HepG2 (cell line): ENCODE results near the gene PHF21B. TPM values are rescaled to one million over a fixed set of nuclear protein-coding genes. Genes with fewer than 3 reads are reported as not detected.
"Not testable (repeated sequence)": the region's sequence is repeated elsewhere in the genome, so short reads cannot be mapped to it uniquely, and the experiment has no call there.

Experiments used
- ATAC-seq: fragments of 200-7000 bp; cut with Tn5 transposase; 3 replicates; pipeline ENCODE4 v1.9.1; 2020; ENCODE audit warnings: mild to moderate bottlenecking, moderate library complexity
- BruUV-seq: library from RNA; stranded (reverse); fragments of 400-500 nt; replicated peaks from 2 replicates; lab custom pipeline; 2021; lab: Mats Ljungman, UMichigan
- CTCF ChIA-PET: fragments of 300-600 bp; formaldehyde crosslinking; extraction: SDS; loops from one replicate; lab custom pipeline; 2021; ENCODE audit warnings: low total read pairs, inconsistent platforms, low intra/inter-chr PET ratio; lab: Yijun Ruan, JAX
- POLR2A ChIA-PET: fragments of 350-600 bp; sonication (Branson Sonifier 250); formaldehyde crosslinking; loops from one replicate; lab custom pipeline; 2020; ENCODE audit warnings: antibody characterized with exemption, inconsistent platforms; lab: Yijun Ruan, JAX
- DNase-seq: peaks from one replicate; pipeline ENCODE4 v3.0.0-alpha.2; 2015; ENCODE audit warnings: low spot score
- FAIRE-seq: peaks from 3 replicates; lab custom pipeline; 2011; peaks lifted over from hg19 to GRCh38; lab: Jason Lieb, UNC
- H2AFZ ChIP-seq: one replicate; pipeline ENCODE4 v1.6.1; 2011; ENCODE audit warnings: low read length, inconsistent platforms
- H3K27ac ChIP-seq: fragments of 300-600 bp; 3 replicates; pipeline ENCODE4 v1.8.0; 2011; ENCODE audit warnings: mixed run types, mild to moderate bottlenecking, mixed read lengths, low read length, inconsistent platforms; ENCODE audit not compliant: insufficient read depth; ENCODE audit errors: extremely low read length
- H3K27me3 ChIP-seq, 2 experiments: fragments of 200-600 bp in 1 of 2; 2 replicates in 1 of 2; 3 replicates in 1 of 2; pipeline versions ENCODE4 v1.6.0 to v1.8.0; 2011; ENCODE audit warnings: low read length in 2 of 2, mild to moderate bottlenecking in 2 of 2, moderate library complexity in 2 of 2, inconsistent platforms in 1 of 2; ENCODE audit not compliant: insufficient read depth in 2 of 2, control insufficient read depth in 1 of 2
- H3K36me3 ChIP-seq, 2 experiments: fragments of 200-600 bp in 1 of 2; replicated peaks in 1 of 2; 2 replicates in 1 of 2; 3 replicates in 1 of 2; pipeline versions ENCODE4 v1.5.1 to v1.8.0; 2011; ENCODE audit warnings: low read length in 2 of 2, inconsistent platforms in 1 of 2; ENCODE audit not compliant: insufficient read depth in 2 of 2, control insufficient read depth in 1 of 2
- H3K4me1 ChIP-seq: 2 replicates; pipeline ENCODE4 v1.5.1; 2012; ENCODE audit warnings: low read length, inconsistent platforms; ENCODE audit not compliant: insufficient read depth
- H3K4me2 ChIP-seq: 2 replicates; pipeline ENCODE4 v1.6.0; 2011; ENCODE audit warnings: low read depth, low read length, inconsistent platforms
- H3K4me3 ChIP-seq, 3 experiments: fragments of 200-600 bp in 1 of 3; sonication (generic), shearing (Covaris generic) in 1 of 3; replicated peaks in 1 of 3; 2 replicates each; pipeline ENCODE4 v1.5.1; 2011 to 2016; ENCODE audit warnings: low read length in 3 of 3, inconsistent platforms in 2 of 3, low read depth in 2 of 3, mild to moderate bottlenecking in 2 of 3, control low read depth in 1 of 3, mixed read lengths in 1 of 3; ENCODE audit not compliant: insufficient read depth in 1 of 3
- H3K79me2 ChIP-seq: one replicate; pipeline ENCODE4 v1.6.1; 2011; ENCODE audit warnings: low read length, inconsistent platforms; ENCODE audit not compliant: insufficient read depth
- H3K9ac ChIP-seq: 2 replicates; pipeline ENCODE4 v1.6.0; 2011; ENCODE audit warnings: mild to moderate bottlenecking, low read depth, low read length, inconsistent platforms; ENCODE audit not compliant: insufficient read depth
- H3K9me3 ChIP-seq: 2 replicates; pipeline ENCODE4 v1.5.1; 2012; ENCODE audit warnings: mild to moderate bottlenecking, low read length
- H4K20me1 ChIP-seq: 2 replicates; pipeline ENCODE4 v1.6.0; 2011; ENCODE audit warnings: inconsistent platforms, mild to moderate bottlenecking, low read length, moderate library complexity; ENCODE audit not compliant: insufficient read depth
- DMAP1 ChIP-seq: IDR thresholded peaks from 2 replicates; pipeline ENCODE4 v1.6.1; 2016
- HNF1A ChIP-seq, 2 experiments: sonication (generic) in 1 of 2; formaldehyde crosslinking in 1 of 2; IDR thresholded peaks; 2 replicates each; pipeline versions ENCODE4 v1.4.0 to v1.6.1; 2016 to 2020; ENCODE audit warnings: borderline replicate concordance in 1 of 2, low read depth in 1 of 2, mild to moderate bottlenecking in 1 of 2, missing genetic modification reagents in 1 of 2
- MED13 ChIP-seq: sonication (generic); formaldehyde crosslinking; IDR thresholded peaks from 2 replicates; pipeline ENCODE4 v1.5.0; 2020; ENCODE audit warnings: missing genetic modification reagents
- SOX5 ChIP-seq: IDR thresholded peaks from 2 replicates; pipeline ENCODE4 v1.6.1; 2016; ENCODE audit warnings: borderline replicate concordance
- ZFAT ChIP-seq: sonication (generic); formaldehyde crosslinking; conservative IDR thresholded peaks from 2 replicates; pipeline ENCODE4 v1.8.1; 2023; ENCODE audit warnings: missing genetic modification reagents, inconsistent platforms
- ZNF30 ChIP-seq: sonication (generic); formaldehyde crosslinking; IDR thresholded peaks from 2 replicates; pipeline ENCODE4 v1.5.0; 2020; ENCODE audit warnings: mild to moderate bottlenecking, missing genetic modification reagents
- WGBS: methylation state at CpG from one replicate; pipeline ENCODE4 v1.1.6; 2017; ENCODE audit warnings: low lambda C conversion rate; 5-methylcytosine and 5-hydroxymethylcytosine counted together
- in situ Hi-C: cut with HindIII; loops from 2 replicates; pipeline ENCODE4 v1.10.0; 2017; ENCODE audit warnings: low pct_unique_long_range_greater_than_20kb; ENCODE audit not compliant: extremely low pct_ligation_motif_present
- intact Hi-C: fragments of 100-400 bp; cut with micrococcal nuclease; formaldehyde crosslinking; loops from one replicate; pipeline ENCODE4 v1.10.0; 2022; ENCODE audit not compliant: unreplicated experiment
- polyA plus RNA-seq, 8 experiments: library from polyadenylated mRNA; depleted of rRNA in 3 of 8; stranded (reverse) in 7 of 8; unstranded in 1 of 8; fragments of >200 nt; fragmentation: Illumina TruSeq in 4 of 8; extraction: Trizol in 4 of 8; gene quantifications; 2 replicates each; pipeline versions ENCODE4 v1.2.1 to v1.2.3, GENCODE V29; 2011 to 2016; ENCODE audit warnings: low read depth in 4 of 8, missing spikeins in 1 of 8, mixed read lengths in 1 of 8; ENCODE audit not compliant: insufficient read depth in 1 of 8
- total RNA-seq, 5 experiments: library from RNA; depleted of rRNA; stranded (reverse); fragments of >200 nt; fragmentation: Illumina TruSeq; extraction: Trizol; gene quantifications; 2 replicates each; pipeline ENCODE4 v1.2.3, GENCODE V29; 2016; ENCODE audit warnings: low read depth in 1 of 5

The PHF21B gene
- total and polyA plus RNA-seq, 2 of the 13 experiments (the other 11 are each of a cell fraction or from before 2014, with no cell fraction given), result not detected

GRCh38 chr22:44855855-44856254, 153.9 kb downstream of the PHF21B start:
- Histone ChIP-seq H3K27ac (no peak overlapping the region), H4K20me1 (no peaks in the 10 kb centered on the region), H2AFZ (no peak overlapping the region), H3K9ac (no peak overlapping the region), H3K27me3 (peaks cover 0 to 13% of the 10 kb centered on the region in 2 experiments; a peak in 2 of 5 replicates), H3K36me3 (no peaks in the 10 kb centered on the region), H3K9me3 (no peaks in the 10 kb centered on the region), H3K4me1 (no peaks in the 10 kb centered on the region), H3K4me2 (no peak overlapping the region), H3K4me3 (no peak overlapping the region), H3K79me2 (no peaks in the 10 kb centered on the region)
- 67% methylated on average over 5 of the region's 5 CpGs for whole genome bisulfite sequencing
- DNase-seq, result no peak
- in situ Hi-C loops (no loop called here), intact Hi-C loops (no loop called here)
- no peak for ATAC-seq
- BruUV-seq, result no TSS peak
- ChIA-PET POLR2A (no interaction called here), CTCF (no interaction called here)
- TF ChIP-seq SOX5 (CRISPR knock-in tag) (no peak), HNF1A (IDR thresholded peaks at IDR 0.05; ENCODE audit: low read depth) (no peak), HNF1A (CRISPR knock-in tag; IDR thresholded peaks at IDR 0.05; ENCODE audit: borderline replicate concordance) (no peak), ZFAT (CRISPR knock-in tag) (no peak), DMAP1 (no peak), MED13 (CRISPR knock-in tag) (no peak), ZNF30 (no peak)
- FAIRE-seq, result no peak

- H3K27ac ChIP-seq, H3K4me2 ChIP-seq, CTCF ChIA-PET, H3K79me2 ChIP-seq, ATAC-seq, H2AFZ ChIP-seq, FAIRE-seq, H3K9me3 ChIP-seq, H3K4me1 ChIP-seq, in situ Hi-C loops, intact Hi-C loops, H3K4me3 ChIP-seq, H3K9ac ChIP-seq, BruUV-seq, DNase-seq, H3K27me3 ChIP-seq, H3K36me3 ChIP-seq, H4K20me1 ChIP-seq, POLR2A ChIA-PET: not testable (repeated sequence)
- WGBS, result 59% methylated on average over 7 of the region's 8 CpGs
Observed at GRCh38 chr22:44854641-44855040, 155.2 kb downstream of the PHF21B start.
